ENCODE measurements around the gene ANKRD12.
A peak's percentile ranks its signal among the peaks of the same experiment; 100 is the strongest.

Gene ANKRD12

DNA sequence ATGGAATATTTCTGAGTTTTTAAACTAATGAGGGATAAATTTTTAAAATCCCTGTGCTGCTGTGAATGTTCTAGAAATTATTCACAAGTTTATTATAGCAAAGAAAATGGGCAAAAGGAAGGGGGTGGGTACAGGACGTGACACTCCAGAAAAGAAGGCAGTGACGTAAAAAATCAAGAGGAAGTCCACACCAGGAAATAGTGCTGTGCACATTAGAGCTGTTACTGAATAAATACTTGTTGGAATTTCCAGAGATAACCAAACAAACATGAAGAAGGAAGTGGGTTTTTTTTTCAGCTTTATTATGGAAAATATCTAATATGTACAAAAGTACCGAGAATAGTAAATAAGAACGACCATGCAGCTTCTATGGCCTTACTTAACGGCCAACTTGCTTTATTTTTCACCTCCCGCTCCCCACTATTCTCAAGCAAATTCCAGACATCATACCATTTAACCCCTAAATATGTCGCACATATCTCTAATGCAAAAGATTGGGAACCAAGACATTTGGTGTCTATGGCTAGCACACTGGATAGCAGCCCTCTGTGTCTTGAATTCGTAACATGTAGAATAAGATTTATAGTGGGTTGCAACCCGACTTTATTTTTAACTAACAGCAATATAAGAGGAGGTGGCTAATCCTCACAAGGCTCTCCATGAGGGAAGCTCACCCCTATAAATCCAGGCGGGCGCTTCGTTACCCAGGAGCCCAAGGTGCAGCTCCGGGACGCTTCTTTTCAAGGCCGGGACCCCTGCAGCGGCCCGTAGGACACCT lies 34.7 kb upstream of the ANKRD12 start:
- H3K9me3 Mint-ChIP-seq (ENCODE audit: low read depth) = no peaks in the 10 kb centered on the region
- no peaks in the 10 kb centered on the region for H3K27me3 Mint-ChIP-seq
- H3K27ac Mint-ChIP-seq = peak overlapping the region; percentile 96
- peaks cover 13% of the 10 kb centered on the region for H3K36me3 Mint-ChIP-seq
- peak overlapping the region; percentile 96 for H3K4me3 Mint-ChIP-seq
- H3K4me1 Mint-ChIP-seq (ENCODE audit: low read depth) = peaks cover 60% of the 10 kb centered on the region

GRCh38 chr18:9102508-9103375 lies 33.8 kb upstream of the ANKRD12 start, which contains the start of gene NDUFV2:
Gene NDUFV2 (plus strand): TSS chr18:9102699. CDS start chr18:9102744, 45 bp downstream.
- peaks cover 13% of the 10 kb centered on the region for H3K36me3 Mint-ChIP-seq

DNA sequence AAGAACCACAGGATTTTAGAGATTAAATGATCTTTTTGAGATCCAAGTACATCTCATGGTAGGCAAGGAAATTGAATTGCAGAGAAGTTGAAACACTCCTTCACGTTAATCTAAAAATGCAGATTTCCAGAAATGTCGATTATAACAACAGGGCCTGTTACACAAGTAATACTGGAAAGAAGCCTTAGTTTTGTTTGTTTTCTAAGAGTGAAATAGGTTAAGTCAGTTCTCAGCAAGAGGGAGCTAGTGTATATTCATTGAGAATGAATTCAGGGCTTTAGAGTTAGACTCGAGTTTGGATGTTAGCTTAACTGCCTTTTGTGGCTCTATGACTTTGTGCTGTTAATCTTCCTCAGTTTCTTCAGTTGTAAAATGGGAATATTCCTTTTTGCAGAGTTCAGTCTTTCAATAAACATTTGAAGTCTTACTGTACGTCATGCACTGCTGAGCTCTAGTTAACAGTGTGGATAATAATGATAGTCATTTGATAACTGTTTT lies 33.2 kb upstream of the ANKRD12 start:
- Mint-ChIP-seq H3K4me3 (peak overlapping the region; percentile 96), H3K4me1 (ENCODE audit: low read depth) (peaks cover 64% of the 10 kb centered on the region), H3K27me3 (no peaks in the 10 kb centered on the region), H3K36me3 (peaks cover 15% of the 10 kb centered on the region), H3K9me3 (ENCODE audit: low read depth) (no peaks in the 10 kb centered on the region), H3K27ac (peak overlapping the region; percentile 96)

More at GRCh38 chr18:9102508-9103375, 33.8 kb upstream of the ANKRD12 start, which contains the start of gene NDUFV2:
- Mint-ChIP-seq H3K27ac (peak within 1 kb of the TSS; percentile 96), H3K27me3 (no peaks in the 10 kb centered on the region), H3K9me3 (ENCODE audit: low read depth) (no peaks in the 10 kb centered on the region), H3K4me3 (peak within 1 kb of the TSS; percentile 96), H3K4me1 (ENCODE audit: low read depth) (peaks cover 61% of the 10 kb centered on the region)

GRCh38 chr18:9104244-9104901 lies 32.2 kb upstream of the ANKRD12 start:
- Mint-ChIP-seq H3K4me1 (ENCODE audit: low read depth) (peaks cover 71% of the 10 kb centered on the region), H3K36me3 (peaks cover 15% of the 10 kb centered on the region), H3K27me3 (no peaks in the 10 kb centered on the region), H3K9me3 (ENCODE audit: low read depth) (no peaks in the 10 kb centered on the region), H3K4me3 (peak overlapping the region; percentile 96), H3K27ac (peak overlapping the region; percentile 96)

DNA sequence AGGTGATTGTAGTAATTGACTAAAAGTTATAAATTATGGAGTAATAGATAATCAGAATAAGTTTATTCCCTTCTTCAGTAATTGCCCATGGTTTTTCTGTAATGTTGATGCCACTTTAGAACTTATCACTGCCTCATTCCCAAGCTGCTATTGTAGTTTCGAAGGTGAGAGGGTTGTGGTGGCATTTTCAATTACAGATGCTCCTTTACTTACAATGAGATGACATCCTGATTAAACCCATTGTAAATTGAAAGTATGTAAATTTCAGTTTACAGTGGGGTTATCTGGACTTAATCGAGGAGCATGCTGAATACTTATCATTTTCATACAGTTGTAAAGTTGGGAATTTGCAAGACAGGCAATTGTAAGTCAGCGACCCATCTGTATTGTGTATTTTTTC lies 31.2 kb upstream of the ANKRD12 start:
- peak overlapping the region; percentile 96 for H3K27ac Mint-ChIP-seq
- peaks cover 80% of the 10 kb centered on the region for H3K4me1 Mint-ChIP-seq (ENCODE audit: low read depth)
- peak overlapping the region; percentile 96 for H3K4me3 Mint-ChIP-seq
- H3K27me3 Mint-ChIP-seq = no peaks in the 10 kb centered on the region
- peaks cover 15% of the 10 kb centered on the region for H3K36me3 Mint-ChIP-seq
- no peaks in the 10 kb centered on the region for H3K9me3 Mint-ChIP-seq (ENCODE audit: low read depth)

DNA sequence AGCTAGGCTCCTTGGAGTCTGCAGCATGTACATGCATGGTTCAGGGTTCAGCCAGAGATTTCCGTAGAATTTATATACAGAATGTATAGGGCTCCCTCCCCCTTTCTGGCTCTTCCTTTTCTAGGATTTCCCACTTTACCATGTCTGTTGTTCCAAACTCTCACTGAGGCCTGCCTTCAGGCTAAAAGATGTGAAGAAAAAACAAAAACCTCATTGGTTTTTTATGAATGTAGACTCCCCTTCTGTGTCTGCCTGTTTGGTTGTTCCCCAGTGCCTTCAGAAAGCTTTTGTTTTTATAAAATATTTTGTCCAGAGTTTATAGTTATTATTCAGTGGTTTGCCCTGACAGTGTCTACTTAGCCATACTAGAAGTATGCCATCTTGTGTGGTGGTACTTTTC lies 30.5 kb upstream of the ANKRD12 start:
- Mint-ChIP-seq H3K9me3 (ENCODE audit: low read depth) (no peaks in the 10 kb centered on the region), H3K36me3 (peaks cover 15% of the 10 kb centered on the region), H3K27ac (peak overlapping the region; percentile 96), H3K4me1 (ENCODE audit: low read depth) (peaks cover 82% of the 10 kb centered on the region), H3K4me3 (peak overlapping the region; percentile 96), H3K27me3 (no peaks in the 10 kb centered on the region)

DNA sequence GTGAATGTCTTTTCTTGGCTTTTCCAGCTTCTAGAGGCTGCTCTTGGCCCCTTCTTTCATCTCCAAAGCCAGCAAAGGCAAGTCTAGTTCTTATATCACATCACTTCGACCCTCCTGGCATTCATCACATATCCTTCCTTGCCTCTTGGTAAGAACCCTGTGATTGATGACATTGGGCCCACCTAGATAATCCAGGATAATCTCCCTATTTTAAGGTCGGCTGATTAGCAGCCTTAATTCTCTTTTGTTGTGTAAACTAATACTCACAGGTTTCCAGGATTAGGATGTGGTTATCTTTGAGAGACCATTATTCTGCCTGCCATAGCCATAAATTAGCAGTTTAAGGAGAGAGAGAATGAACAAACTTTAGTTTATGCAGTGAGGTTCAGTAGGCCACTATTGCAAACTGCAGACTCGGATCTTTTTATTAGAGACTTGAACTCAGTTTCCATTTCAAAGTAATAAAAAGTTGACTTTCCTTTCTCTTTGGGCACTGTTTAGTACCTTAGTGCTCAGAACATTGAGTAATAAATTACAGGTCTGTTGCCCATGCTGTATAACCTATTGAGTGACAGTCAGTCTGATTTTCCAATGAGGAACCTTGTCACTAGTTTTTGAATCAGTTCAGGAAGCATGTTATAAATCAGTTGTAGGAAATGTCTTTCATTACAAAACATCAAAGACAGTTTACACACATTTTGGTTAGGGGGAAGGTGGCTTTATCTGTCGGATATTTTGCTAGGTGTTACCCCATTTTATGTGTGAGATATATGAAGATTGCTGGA lies 29.6 kb upstream of the ANKRD12 start:
- peak overlapping the region; percentile 96 for H3K4me3 Mint-ChIP-seq
- peaks cover 15% of the 10 kb centered on the region for H3K36me3 Mint-ChIP-seq
- H3K27me3 Mint-ChIP-seq = no peaks in the 10 kb centered on the region
- H3K9me3 Mint-ChIP-seq (ENCODE audit: low read depth) = no peaks in the 10 kb centered on the region
- H3K27ac Mint-ChIP-seq = peak overlapping the region; percentile 96
- H3K4me1 Mint-ChIP-seq (ENCODE audit: low read depth) = peaks cover 82% of the 10 kb centered on the region

DNA sequence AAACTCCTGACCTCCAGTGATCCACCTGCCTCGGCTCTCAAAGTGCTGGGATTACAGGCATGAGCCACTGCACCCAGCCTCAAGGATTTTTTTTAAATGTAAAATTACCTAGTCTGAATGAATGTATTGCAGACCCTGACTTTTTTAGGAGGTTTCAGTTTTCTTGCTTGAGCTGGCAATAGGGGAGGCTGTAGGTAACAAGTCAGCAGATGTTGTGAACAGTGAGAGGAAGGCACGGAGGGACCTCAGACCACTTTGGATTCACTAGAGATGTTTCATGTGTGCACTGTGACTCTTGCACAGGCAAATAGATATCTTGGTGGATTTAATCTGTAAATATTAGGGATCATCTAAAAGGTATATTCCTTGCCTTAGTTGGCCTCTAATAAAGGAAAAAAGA lies 27.7 kb upstream of the ANKRD12 start:
- Mint-ChIP-seq H3K4me1 (ENCODE audit: low read depth) (peaks cover 94% of the 10 kb centered on the region), H3K27me3 (no peaks in the 10 kb centered on the region), H3K4me3 (peak overlapping the region; percentile 67), H3K27ac (peak overlapping the region; percentile 96), H3K9me3 (ENCODE audit: low read depth) (no peaks in the 10 kb centered on the region), H3K36me3 (peaks cover 13% of the 10 kb centered on the region)

DNA sequence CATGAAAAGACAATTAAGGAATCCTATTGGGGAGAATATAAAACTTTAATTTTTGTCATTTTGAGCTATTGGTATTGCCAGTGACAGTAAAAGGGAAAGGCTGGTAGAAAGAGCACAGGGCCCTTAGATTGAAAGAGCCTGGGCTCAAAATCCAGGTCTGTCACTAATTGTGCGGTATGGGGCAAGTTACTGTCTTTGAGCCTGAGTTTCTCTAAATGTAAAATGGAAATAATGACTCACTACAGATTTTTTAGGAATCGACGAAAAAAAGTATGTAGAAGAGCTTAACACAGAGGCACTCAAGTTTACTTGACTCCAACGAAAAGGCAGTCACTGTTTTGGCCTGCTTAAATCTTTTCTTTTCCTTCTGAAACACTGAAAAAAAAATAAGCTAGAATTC lies 27.1 kb upstream of the ANKRD12 start:
- peak overlapping the region; percentile 67 for H3K4me3 Mint-ChIP-seq
- no peaks in the 10 kb centered on the region for H3K9me3 Mint-ChIP-seq (ENCODE audit: low read depth)
- no peaks in the 10 kb centered on the region for H3K27me3 Mint-ChIP-seq
- H3K27ac Mint-ChIP-seq = peak overlapping the region; percentile 96
- H3K4me1 Mint-ChIP-seq (ENCODE audit: low read depth) = peaks cover 91% of the 10 kb centered on the region
- H3K36me3 Mint-ChIP-seq = peaks cover 8% of the 10 kb centered on the region

GRCh38 chr18:9113468-9114149 lies 23.0 kb upstream of the ANKRD12 start:
- Mint-ChIP-seq H3K27ac (peak overlapping the region; percentile 93), H3K9me3 (ENCODE audit: low read depth) (no peaks in the 10 kb centered on the region), H3K36me3 (peaks cover 8% of the 10 kb centered on the region), H3K27me3 (no peaks in the 10 kb centered on the region), H3K4me1 (ENCODE audit: low read depth) (peaks cover 86% of the 10 kb centered on the region), H3K4me3 (peak overlapping the region; percentile 49)

- no peaks in the 10 kb centered on the region for H3K27me3 Mint-ChIP-seq
- H3K36me3 Mint-ChIP-seq = peaks cover 17% of the 10 kb centered on the region
- peaks cover 81% of the 10 kb centered on the region for H3K4me1 Mint-ChIP-seq (ENCODE audit: low read depth)
- H3K27ac Mint-ChIP-seq = peak overlapping the region; percentile 99
- peak overlapping the region; percentile 93 for H3K4me3 Mint-ChIP-seq
- no peaks in the 10 kb centered on the region for H3K9me3 Mint-ChIP-seq (ENCODE audit: low read depth)
Measured at GRCh38 chr18:9115984-9116383, 20.6 kb upstream of the ANKRD12 start.

GRCh38 chr18:9117980-9118841 lies 18.4 kb upstream of the ANKRD12 start:
- Mint-ChIP-seq H3K27ac (peak overlapping the region; percentile 99), H3K27me3 (no peaks in the 10 kb centered on the region), H3K4me1 (ENCODE audit: low read depth) (peaks cover 81% of the 10 kb centered on the region), H3K9me3 (ENCODE audit: low read depth) (no peaks in the 10 kb centered on the region), H3K36me3 (peaks cover 21% of the 10 kb centered on the region), H3K4me3 (peak overlapping the region; percentile 93)

GRCh38 chr18:9120796-9121195 lies 15.8 kb upstream of the ANKRD12 start:
- H3K9me3 Mint-ChIP-seq (ENCODE audit: low read depth) = no peaks in the 10 kb centered on the region
- H3K4me3 Mint-ChIP-seq = peak overlapping the region; percentile 72
- peaks cover 77% of the 10 kb centered on the region for H3K4me1 Mint-ChIP-seq (ENCODE audit: low read depth)
- peaks cover 24% of the 10 kb centered on the region for H3K36me3 Mint-ChIP-seq
- no peaks in the 10 kb centered on the region for H3K27me3 Mint-ChIP-seq
- peak overlapping the region; percentile 86 for H3K27ac Mint-ChIP-seq

Measured in activated naive CD8-positive, alpha-beta T cell (primary cell).